ENCODE measurements around the gene ZFYVE27.
"Not testable (repeated sequence)": the region's sequence is repeated elsewhere in the genome, so short reads cannot be mapped to it uniquely, and the experiment has no call there.

Gene ZFYVE27

GRCh38 chr10:97736902-97737769 is at the start of gene ZFYVE27:
Gene ZFYVE27, plus strand, starts transcription at chr10:97737128. Its CDS starts 1,350 bp downstream, at chr10:97738478.
- peak; percentile 95 for DNase-seq

GRCh38 chr10:97687785-97688781 is 48.8 kb upstream of the ZFYVE27 start:
- DNase-seq: peak; percentile 32

- no peak for DNase-seq
These were observed 47.3 kb upstream of the ZFYVE27 start for GRCh38 chr10:97689559-97690020.

GRCh38 chr10:97690133-97690532 is 46.8 kb upstream of the ZFYVE27 start:
- DNase-seq: no peak

- DNase-seq: not testable (repeated sequence)
These were observed 38.8 kb upstream of the ZFYVE27 start for GRCh38 chr10:97698072-97698655.

GRCh38 chr10:97701438-97702069 is 35.4 kb upstream of the ZFYVE27 start:
- peak; percentile 75 for DNase-seq

GRCh38 chr10:97703398-97704067 is 33.4 kb upstream of the ZFYVE27 start:
- no peak for DNase-seq

GRCh38 chr10:97704341-97704740 is 32.6 kb upstream of the ZFYVE27 start:
- no peak for DNase-seq

GRCh38 chr10:97705006-97705670 is 31.8 kb upstream of the ZFYVE27 start:
- DNase-seq: no peak

GRCh38 chr10:97707134-97707861 is 29.6 kb upstream of the ZFYVE27 start:
- DNase-seq: no peak

- DNase-seq: no peak
These were observed 28.8 kb upstream of the ZFYVE27 start for GRCh38 chr10:97708167-97708566.

- DNase-seq: peak; percentile 30
These were observed 27.7 kb upstream of the ZFYVE27 start for GRCh38 chr10:97708976-97709946.

- DNase-seq: no peak
These were observed 25.0 kb upstream of the ZFYVE27 start for GRCh38 chr10:97711640-97712572.

- peak; percentile 73 for DNase-seq
These were observed 23.5 kb upstream of the ZFYVE27 start, which contains the start of gene MARVELD1 for GRCh38 chr10:97713339-97713825. Gene MARVELD1, plus strand, starts transcription at chr10:97713730. Its CDS starts 147 bp downstream, at chr10:97713877.

- DNase-seq: peak; percentile 74
These were observed 23.0 kb upstream of the ZFYVE27 start for GRCh38 chr10:97713826-97714400.

GRCh38 chr10:97714401-97715258 is 22.3 kb upstream of the ZFYVE27 start:
- peak; percentile 44 for DNase-seq

Data from NCI-H146 (cell line).